SK-N-MC (cell line): Measurements from ENCODE around the gene PPP2R2C.

Experiments
- EZH2 ChIP-seq: fragments of 200-600 bp; sonication (generic); IDR thresholded peaks from one replicate; pipeline ENCODE4 v1.6.1; 2017; ENCODE audit warnings: antibody characterized with exemption
- FOXP2 ChIP-seq: optimal IDR thresholded peaks from 2 replicates; pipeline ENCODE3; 2011; ENCODE audit warnings: mild to moderate bottlenecking, moderate library complexity; ENCODE audit not compliant: insufficient read depth; ENCODE audit errors: extremely low read length, control extremely low read depth
- POLR2AphosphoS5 ChIP-seq: IDR thresholded peaks from 2 replicates; pipeline ENCODE4 v1.6.1; 2012; ENCODE audit warnings: mild to moderate bottlenecking, low read depth, low read length, borderline replicate concordance

DNA sequence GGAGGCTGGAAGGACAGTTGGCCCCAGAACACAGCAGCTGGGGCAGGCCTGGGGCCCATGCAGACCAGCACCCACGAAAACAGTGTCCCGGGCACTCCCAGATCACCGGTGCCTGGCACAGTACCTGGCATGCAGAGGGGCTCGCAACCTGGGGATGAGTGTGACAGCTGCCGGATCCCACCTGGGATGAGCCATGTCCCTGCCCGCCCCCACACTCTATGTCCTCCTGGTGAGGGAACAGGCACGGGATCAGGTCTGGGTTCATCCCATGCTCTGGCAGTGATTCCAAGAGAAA is 22.8 kb upstream of the PPP2R2C start:
- TF ChIP-seq EZH2, result no peak
- no peak for TF ChIP-seq FOXP2
- no peak for TF ChIP-seq POLR2AphosphoS5
